Stimulated activated naive CD8-positive, alpha-beta T cell treated with anti-CD3 and anti-CD28 coated beads, Interleukin-15, amount 100 ng/mL, for 72 hours (primary cell): ENCODE measurements around the gene SNW1.

Experiments used
- ATAC-seq: fragments of 150-1000 bp; cut with Tn5 transposase; 2 replicates; pipeline ENCODE4 v1.10.0; 2021; ENCODE audit warnings: mild to moderate bottlenecking, moderate library complexity
- DNase-seq, 2 donors: peaks; one replicate each; pipeline ENCODE4 v3.0.0; 2021 to 2022
- H3K27ac Mint-ChIP-seq, 2 donors: one replicate each; pipeline ENCODE4 v1.8.0; 2022; ENCODE audit warnings: mild to moderate bottlenecking in 2 of 2, mixed read lengths in 2 of 2, moderate library complexity in 2 of 2
- H3K27me3 Mint-ChIP-seq: one replicate; pipeline ENCODE4 v1.8.0; 2022; ENCODE audit warnings: mixed read lengths
- H3K4me1 Mint-ChIP-seq: one replicate; pipeline ENCODE4 v1.8.0; 2022; ENCODE audit warnings: mild to moderate bottlenecking, mixed read lengths
- H3K4me3 Mint-ChIP-seq, 2 donors: one replicate each; pipeline ENCODE4 v1.8.0; 2022; ENCODE audit warnings: mild to moderate bottlenecking in 2 of 2, mixed read lengths in 2 of 2, moderate library complexity in 1 of 2
- H3K9me3 Mint-ChIP-seq, 2 donors: one replicate each; pipeline ENCODE4 v1.8.0; 2022; ENCODE audit warnings: mixed read lengths in 2 of 2

SNW1 gene

DNA sequence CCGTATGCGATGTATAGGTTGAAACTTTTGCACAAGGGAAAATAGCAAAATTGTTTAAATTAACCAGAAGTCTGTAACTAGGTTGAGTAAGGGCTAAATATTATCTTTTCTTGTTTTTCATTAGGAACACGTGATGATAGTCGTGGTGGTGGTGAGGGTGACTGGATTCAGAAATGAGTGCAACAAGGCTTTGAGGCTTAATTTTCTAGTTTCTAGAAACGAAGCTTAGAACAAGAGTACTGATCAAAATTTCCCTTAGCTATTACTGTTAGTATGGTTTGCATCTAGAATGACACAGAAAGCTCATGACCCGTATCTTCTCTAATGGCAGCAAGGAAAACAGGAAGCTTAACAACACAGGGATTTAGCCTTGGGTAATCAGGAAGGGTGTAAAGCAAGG is 46.0 kb downstream of the SNW1 start:
- peak overlapping the region; percentile 92 to 95 for H3K27ac Mint-ChIP-seq
- ATAC-seq = peak; percentile 94

GRCh38 chr14:77710364-77710763 is 50.6 kb downstream of the SNW1 start:
- peaks cover 47% of the 10 kb centered on the region for H3K4me1 Mint-ChIP-seq
- no peak for ATAC-seq
- H3K27ac Mint-ChIP-seq = peak overlapping the region in 1 of 2 donors; percentile 16

More for the DNA sequence above, 46.0 kb downstream of the SNW1 start:
- H3K27me3 Mint-ChIP-seq = no peaks in the 10 kb centered on the region
- peaks cover 27% of the 10 kb centered on the region for H3K4me1 Mint-ChIP-seq
- no peaks in the 10 kb centered on the region for H3K9me3 Mint-ChIP-seq
- peak overlapping the region in 1 of 2 donors; percentile 38 for H3K4me3 Mint-ChIP-seq
- DNase-seq = peak in 1 of 2 donors; percentile 37

DNA sequence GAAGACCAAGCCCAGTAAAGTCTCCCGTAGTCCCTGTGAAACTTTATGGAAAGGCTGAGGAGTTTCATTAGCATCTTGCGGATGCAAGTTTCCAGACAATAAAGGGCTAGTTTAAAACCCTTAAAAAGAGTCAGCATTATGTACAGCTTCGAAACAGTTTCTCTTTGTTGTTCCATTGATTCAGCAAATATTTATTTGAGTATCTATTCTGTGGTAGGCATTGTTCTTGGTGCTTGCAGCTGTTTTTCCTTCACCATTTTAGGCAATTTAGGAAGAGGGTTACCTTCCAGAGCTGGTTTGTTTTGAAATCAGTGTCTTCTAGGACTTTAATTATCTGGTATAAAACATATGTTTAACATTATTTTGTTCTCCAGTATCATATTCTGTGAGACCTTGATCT is 51.5 kb downstream of the SNW1 start:
- DNase-seq (no peak), ATAC-seq (no peak)
- peaks cover 38% of the 10 kb centered on the region for H3K4me1 Mint-ChIP-seq
- H3K4me3 Mint-ChIP-seq = peak overlapping the region; percentile 85 to 89
- peak overlapping the region in 1 of 2 donors; percentile 81 for H3K27ac Mint-ChIP-seq
- no peaks in the 10 kb centered on the region for H3K9me3 Mint-ChIP-seq
- H3K27me3 Mint-ChIP-seq = no peaks in the 10 kb centered on the region

More at GRCh38 chr14:77710364-77710763, 50.6 kb downstream of the SNW1 start:
- no peak for DNase-seq
- Mint-ChIP-seq H3K27me3 (no peaks in the 10 kb centered on the region), H3K9me3 (no peaks in the 10 kb centered on the region), H3K4me3 (peak overlapping the region in 1 of 2 donors; percentile 89)

GRCh38 chr14:77708749-77709148 is 52.2 kb downstream of the SNW1 start:
- H3K4me3 Mint-ChIP-seq = peak overlapping the region; percentile 85 to 89
- H3K27ac Mint-ChIP-seq = peak overlapping the region; percentile 89 to 98
- no peaks in the 10 kb centered on the region for H3K9me3 Mint-ChIP-seq
- H3K27me3 Mint-ChIP-seq = no peaks in the 10 kb centered on the region
- DNase-seq = no peak
- peaks cover 38% of the 10 kb centered on the region for H3K4me1 Mint-ChIP-seq
- no peak for ATAC-seq

DNA sequence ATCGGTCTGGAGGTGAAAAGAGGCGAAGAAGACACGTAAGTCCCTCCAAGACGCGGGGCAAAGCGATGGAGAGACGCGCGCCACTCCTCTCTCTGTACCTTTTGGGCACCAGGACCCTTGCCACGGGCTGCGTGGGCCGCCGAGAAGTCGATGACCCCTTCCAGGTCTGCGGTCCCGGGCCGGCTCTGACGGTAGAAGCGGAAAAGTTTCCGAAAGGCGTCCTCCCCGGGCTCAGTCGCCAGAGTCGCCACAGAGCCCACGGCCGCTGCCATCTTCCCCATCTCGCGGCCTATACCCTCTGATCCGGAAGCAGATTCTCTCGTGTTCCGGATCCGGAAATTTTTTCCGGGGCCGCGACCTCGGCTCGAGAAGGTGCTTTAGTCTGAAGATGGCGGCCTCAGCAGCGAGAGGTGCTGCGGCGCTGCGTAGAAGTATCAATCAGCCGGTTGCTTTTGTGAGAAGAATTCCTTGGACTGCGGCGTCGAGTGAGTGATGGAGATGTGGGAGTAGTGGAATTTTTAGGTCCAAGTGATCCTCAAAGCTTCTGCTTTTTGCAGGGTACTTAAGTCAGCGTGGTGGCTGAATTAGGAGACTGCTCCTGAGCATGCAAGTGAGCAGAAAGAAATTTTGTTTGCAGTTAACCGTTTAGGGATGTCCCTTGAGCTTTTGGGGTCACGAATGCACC is 53.1 kb downstream of the SNW1 start, which contains the start of the genes ALKBH1 and SLIRP:
Gene ALKBH1 (minus strand): TSS at position 300 of the 685 bp plus-strand sequence. CDS start 19 bp downstream, at position 281.
Gene SLIRP (plus strand): TSS at position 380 of the 685 bp plus-strand sequence. CDS start 9 bp downstream, at position 389.
- no peaks in the 10 kb centered on the region for H3K9me3 Mint-ChIP-seq
- peak; percentile 99 for ATAC-seq
- H3K27ac Mint-ChIP-seq = peak within 1 kb of the TSS; percentile 89 to 98
- peak; percentile 79 to 89 for DNase-seq
- H3K4me3 Mint-ChIP-seq = peak within 1 kb of the TSS; percentile 85 to 89
- no peaks in the 10 kb centered on the region for H3K27me3 Mint-ChIP-seq
- peaks cover 38% of the 10 kb centered on the region for H3K4me1 Mint-ChIP-seq

DNA sequence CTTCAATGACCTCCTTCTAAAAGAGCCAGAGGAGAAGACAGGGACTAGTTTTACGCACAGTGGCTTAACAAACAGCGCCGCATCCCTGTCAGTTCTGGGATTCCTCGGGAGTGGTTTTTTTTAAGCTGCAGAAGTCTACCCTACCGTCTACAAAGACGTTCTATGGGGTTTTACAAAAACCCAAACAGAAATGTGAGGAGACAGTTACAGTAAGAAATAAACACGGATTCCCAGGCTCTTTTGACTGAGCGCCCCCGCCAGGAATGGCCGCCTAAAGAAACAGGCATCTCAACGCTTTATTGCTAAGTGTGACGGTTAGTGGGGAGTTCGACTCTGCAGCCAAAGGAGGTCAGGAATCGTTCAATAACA is 53.6 kb downstream of the SNW1 start:
- Mint-ChIP-seq H3K4me1 (peaks cover 38% of the 10 kb centered on the region), H3K27me3 (no peaks in the 10 kb centered on the region), H3K9me3 (no peaks in the 10 kb centered on the region), H3K27ac (peak overlapping the region; percentile 89 to 98), H3K4me3 (peak overlapping the region; percentile 85 to 89)
- ATAC-seq (peak; percentile 44), DNase-seq (no peak)

DNA sequence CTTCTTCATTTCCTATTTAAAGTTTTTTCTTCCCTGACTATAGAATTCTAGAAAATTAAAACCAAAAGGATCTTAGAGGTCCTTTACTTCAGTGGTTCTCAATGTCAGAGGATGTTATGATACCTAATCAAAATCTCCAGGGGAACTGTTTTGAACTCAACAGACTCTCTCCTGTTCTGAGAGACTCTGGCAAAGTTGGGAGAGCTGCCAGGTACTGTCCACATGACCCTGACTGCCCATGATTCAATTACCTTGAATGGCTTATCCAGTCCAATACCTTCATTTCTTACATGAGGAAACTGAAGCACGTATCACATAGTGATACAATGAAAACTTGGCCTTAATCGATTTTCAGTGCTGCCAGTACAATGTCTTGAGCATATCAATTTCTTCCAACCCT is 69.7 kb downstream of the SNW1 start:
- no peak overlapping the region for H3K27ac Mint-ChIP-seq
- no peak for DNase-seq
- H3K9me3 Mint-ChIP-seq = no peaks in the 10 kb centered on the region
- no peak overlapping the region for H3K4me3 Mint-ChIP-seq
- no peaks in the 10 kb centered on the region for H3K4me1 Mint-ChIP-seq
- ATAC-seq = no peak
- H3K27me3 Mint-ChIP-seq = no peaks in the 10 kb centered on the region

GRCh38 chr14:77682158-77682553 is 78.8 kb downstream of the SNW1 start:
- H3K4me1 Mint-ChIP-seq = peaks cover 11% of the 10 kb centered on the region
- DNase-seq (no peak), ATAC-seq (no peak)
- no peak overlapping the region for H3K4me3 Mint-ChIP-seq
- no peaks in the 10 kb centered on the region for H3K9me3 Mint-ChIP-seq
- H3K27me3 Mint-ChIP-seq = no peaks in the 10 kb centered on the region
- H3K27ac Mint-ChIP-seq = no peak overlapping the region

DNA sequence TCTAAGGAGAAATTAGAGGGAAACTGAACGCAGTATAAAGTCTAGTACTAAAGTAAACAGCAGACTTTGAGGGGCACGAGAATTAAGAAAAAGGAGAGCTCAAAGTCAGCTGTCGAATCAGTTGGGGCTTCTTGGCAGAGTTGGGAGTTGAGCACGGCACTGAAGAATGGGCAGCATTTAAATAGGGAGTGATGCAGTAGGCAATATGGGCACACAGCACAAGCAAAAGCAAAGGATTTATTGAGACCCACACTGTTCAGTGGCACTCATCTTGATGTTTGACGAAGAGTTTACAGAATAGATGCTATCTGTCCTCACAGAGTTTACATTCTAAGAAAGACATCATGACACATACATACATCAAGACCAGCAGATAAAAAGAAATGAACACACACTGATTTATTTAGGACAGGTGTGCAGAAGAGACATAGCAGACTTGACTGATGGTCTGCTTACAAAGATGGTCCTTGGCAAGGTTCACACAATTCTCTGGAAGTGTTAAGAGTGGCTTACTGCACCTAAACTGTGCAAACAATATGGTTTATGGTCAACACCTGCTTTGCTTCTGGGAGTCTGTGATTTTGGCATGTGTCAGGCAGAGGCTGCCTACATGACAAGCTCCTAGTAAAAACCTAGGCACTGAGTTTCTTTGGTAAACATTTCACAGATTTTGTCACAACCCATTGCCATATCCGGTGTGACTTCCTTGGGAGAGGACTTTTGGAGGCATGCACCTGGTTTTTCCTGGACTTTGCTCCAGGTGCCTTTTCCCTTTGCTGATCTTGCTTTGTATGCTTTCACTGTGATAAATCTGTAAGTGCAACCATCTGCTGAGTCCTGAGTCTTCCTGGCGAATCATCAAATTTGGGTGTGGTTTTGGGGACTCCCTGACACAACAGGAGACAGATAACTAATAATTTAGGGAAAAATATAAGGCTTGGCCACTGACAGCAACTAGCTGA is 79.5 kb downstream of the SNW1 start:
- peaks cover 11% of the 10 kb centered on the region for H3K4me1 Mint-ChIP-seq

DNA sequence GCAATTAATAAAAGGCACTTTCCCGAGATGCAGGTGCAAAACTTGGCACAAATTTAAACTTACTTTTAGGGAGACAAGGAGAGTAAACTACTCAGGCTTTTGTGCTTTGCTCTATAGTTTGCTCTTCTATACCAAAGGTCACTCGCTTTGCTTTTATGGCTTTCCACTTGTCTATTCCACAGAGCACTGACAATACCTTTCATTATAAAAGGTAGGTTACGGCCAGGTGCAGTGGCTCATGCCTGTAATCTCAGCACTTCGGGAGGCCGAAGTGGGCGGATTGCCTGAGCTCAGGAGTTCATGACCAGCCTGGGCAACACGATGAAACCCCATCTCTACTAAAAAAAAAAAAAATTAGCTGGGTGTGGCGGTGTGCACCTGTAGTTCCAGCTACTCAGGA is 86.0 kb downstream of the SNW1 start:
- DNase-seq (no peak), ATAC-seq (no peak)
- no peak overlapping the region for H3K27ac Mint-ChIP-seq
- no peaks in the 10 kb centered on the region for H3K4me1 Mint-ChIP-seq
- H3K27me3 Mint-ChIP-seq = no peaks in the 10 kb centered on the region
- no peak overlapping the region for H3K4me3 Mint-ChIP-seq
- H3K9me3 Mint-ChIP-seq = no peaks in the 10 kb centered on the region

More for the DNA sequence above, 79.5 kb downstream of the SNW1 start:
- H3K9me3 Mint-ChIP-seq = no peaks in the 10 kb centered on the region
- ATAC-seq (no peak), DNase-seq (no peak)
- H3K4me3 Mint-ChIP-seq = no peak overlapping the region
- peak overlapping the region in 1 of 2 donors; percentile 89 for H3K27ac Mint-ChIP-seq
- no peaks in the 10 kb centered on the region for H3K27me3 Mint-ChIP-seq

- no peaks in the 10 kb centered on the region for H3K27me3 Mint-ChIP-seq
Observed at GRCh38 chr14:77673193-77673592, 87.8 kb downstream of the SNW1 start.

More at GRCh38 chr14:77673193-77673592, 87.8 kb downstream of the SNW1 start:
- DNase-seq (no peak), ATAC-seq (no peak)
- Mint-ChIP-seq H3K4me1 (no peaks in the 10 kb centered on the region), H3K9me3 (no peaks in the 10 kb centered on the region), H3K4me3 (no peak overlapping the region), H3K27ac (no peak overlapping the region)
